Measurements from ENCODE around the gene C1QTNF6.
A peak's percentile ranks its signal among the peaks of the same experiment; 100 is the strongest.
"Not testable (repeated sequence)": the region's sequence is repeated elsewhere in the genome, so short reads cannot be mapped to it uniquely, and the experiment has no call there.

The C1QTNF6 gene

GRCh38 chr22:37206841-37207821, 19.1 kb upstream of the C1QTNF6 start:
- no peaks in the 10 kb centered on the region for H3K36me3 Mint-ChIP-seq (ENCODE audit: low read depth)
- no peak overlapping the region for H3K4me3 Mint-ChIP-seq
- peaks cover 14% of the 10 kb centered on the region for H3K27me3 Mint-ChIP-seq
- H3K9me3 Mint-ChIP-seq = no peaks in the 10 kb centered on the region
- intact Hi-C loops (cut with micrococcal nuclease) = no loop called here
- peaks cover 13% of the 10 kb centered on the region for H3K4me1 Mint-ChIP-seq (ENCODE audit: low read depth)
- no peak overlapping the region for H3K27ac Mint-ChIP-seq

GRCh38 chr22:37206118-37206840, 18.2 kb upstream of the C1QTNF6 start:
- intact Hi-C loops (cut with micrococcal nuclease) = no loop called here
- no peak overlapping the region for H3K4me3 Mint-ChIP-seq
- no peaks in the 10 kb centered on the region for H3K36me3 Mint-ChIP-seq (ENCODE audit: low read depth)
- no peaks in the 10 kb centered on the region for H3K9me3 Mint-ChIP-seq
- H3K27ac Mint-ChIP-seq = no peak overlapping the region
- peaks cover 13% of the 10 kb centered on the region for H3K4me1 Mint-ChIP-seq (ENCODE audit: low read depth)
- peaks cover 9% of the 10 kb centered on the region for H3K27me3 Mint-ChIP-seq

GRCh38 chr22:37205046-37205445, 17.0 kb upstream of the C1QTNF6 start:
- Mint-ChIP-seq H3K27ac (peak overlapping the region; percentile 6), H3K4me3 (no peak overlapping the region), H3K4me1 (ENCODE audit: low read depth) (peaks cover 21% of the 10 kb centered on the region)

GRCh38 chr22:37204045-37204655, 16.1 kb upstream of the C1QTNF6 start:
- Mint-ChIP-seq H3K4me1 (ENCODE audit: low read depth) (peaks cover 28% of the 10 kb centered on the region), H3K4me3 (no peak overlapping the region), H3K27me3 (peaks cover 2% of the 10 kb centered on the region), H3K36me3 (ENCODE audit: low read depth) (no peaks in the 10 kb centered on the region), H3K9me3 (no peaks in the 10 kb centered on the region), H3K27ac (peak overlapping the region; percentile 30)
- intact Hi-C loops (cut with micrococcal nuclease) = no loop called here

More at GRCh38 chr22:37205046-37205445, 17.0 kb upstream of the C1QTNF6 start:
- intact Hi-C loops (cut with micrococcal nuclease) = no loop called here
- no peaks in the 10 kb centered on the region for H3K9me3 Mint-ChIP-seq
- no peaks in the 10 kb centered on the region for H3K36me3 Mint-ChIP-seq (ENCODE audit: low read depth)
- H3K27me3 Mint-ChIP-seq = peaks cover 3% of the 10 kb centered on the region

- Mint-ChIP-seq H3K4me1 (ENCODE audit: low read depth) (peaks cover 32% of the 10 kb centered on the region), H3K27ac (peak overlapping the region; percentile 30), H3K36me3 (ENCODE audit: low read depth) (no peaks in the 10 kb centered on the region), H3K4me3 (no peak overlapping the region), H3K9me3 (no peaks in the 10 kb centered on the region), H3K27me3 (no peaks in the 10 kb centered on the region)
- intact Hi-C loops (cut with micrococcal nuclease) = no loop called here
These were observed 15.5 kb upstream of the C1QTNF6 start for GRCh38 chr22:37203354-37204044.

GRCh38 chr22:37202716-37203115, 14.7 kb upstream of the C1QTNF6 start:
- Mint-ChIP-seq H3K27me3 (no peaks in the 10 kb centered on the region), H3K4me3 (no peak overlapping the region), H3K36me3 (ENCODE audit: low read depth) (no peaks in the 10 kb centered on the region), H3K27ac (no peak overlapping the region), H3K9me3 (no peaks in the 10 kb centered on the region), H3K4me1 (ENCODE audit: low read depth) (peaks cover 39% of the 10 kb centered on the region)
- intact Hi-C loops (cut with micrococcal nuclease) = no loop called here

- intact Hi-C loops (cut with micrococcal nuclease) = no loop called here
- Mint-ChIP-seq H3K4me3 (no peak overlapping the region), H3K27ac (no peak overlapping the region), H3K9me3 (no peaks in the 10 kb centered on the region), H3K36me3 (ENCODE audit: low read depth) (no peaks in the 10 kb centered on the region), H3K4me1 (ENCODE audit: low read depth) (peaks cover 42% of the 10 kb centered on the region), H3K27me3 (peaks cover 1% of the 10 kb centered on the region)
These were observed 14.0 kb upstream of the C1QTNF6 start for GRCh38 chr22:37202001-37202555.

- H3K9me3 Mint-ChIP-seq; H3K27ac Mint-ChIP-seq; H3K27me3 Mint-ChIP-seq; H3K36me3 Mint-ChIP-seq (ENCODE audit: low read depth); intact Hi-C loops (cut with micrococcal nuclease); H3K4me3 Mint-ChIP-seq: not testable (repeated sequence)
- H3K4me1 Mint-ChIP-seq (ENCODE audit: low read depth) = peaks cover 42% of the 10 kb centered on the region
These were observed 13.4 kb upstream of the C1QTNF6 start for GRCh38 chr22:37201443-37201820.

GRCh38 chr22:37199760-37200108, 11.7 kb upstream of the C1QTNF6 start:
- no peaks in the 10 kb centered on the region for H3K36me3 Mint-ChIP-seq (ENCODE audit: low read depth)
- H3K27me3 Mint-ChIP-seq = peaks cover 8% of the 10 kb centered on the region
- intact Hi-C loops (cut with micrococcal nuclease) = loop anchor here (2.0 kb wide), 1 partner anchor 123 kb away; no protein-coding TSS in a partner anchor
- H3K9me3 Mint-ChIP-seq = no peaks in the 10 kb centered on the region
- H3K4me1 Mint-ChIP-seq (ENCODE audit: low read depth) = peaks cover 35% of the 10 kb centered on the region
- peak overlapping the region; percentile 88 for H3K27ac Mint-ChIP-seq
- H3K4me3 Mint-ChIP-seq = peak overlapping the region; percentile 87

GRCh38 chr22:37199103-37199759, 11.2 kb upstream of the C1QTNF6 start:
- no peaks in the 10 kb centered on the region for H3K36me3 Mint-ChIP-seq (ENCODE audit: low read depth)
- intact Hi-C loops (cut with micrococcal nuclease) = loop anchor here (2.0 kb wide), 1 partner anchor 122 kb away; no protein-coding TSS in a partner anchor
- peak overlapping the region; percentile 87 for H3K4me3 Mint-ChIP-seq
- H3K9me3 Mint-ChIP-seq = no peaks in the 10 kb centered on the region
- H3K27ac Mint-ChIP-seq = peak overlapping the region; percentile 88
- peaks cover 8% of the 10 kb centered on the region for H3K27me3 Mint-ChIP-seq
- peaks cover 31% of the 10 kb centered on the region for H3K4me1 Mint-ChIP-seq (ENCODE audit: low read depth)

GRCh38 chr22:37198258-37199102, 10.4 kb upstream of the C1QTNF6 start:
- H3K36me3 Mint-ChIP-seq (ENCODE audit: low read depth) = no peaks in the 10 kb centered on the region
- peak overlapping the region; percentile 87 for H3K4me3 Mint-ChIP-seq
- H3K9me3 Mint-ChIP-seq = no peaks in the 10 kb centered on the region
- H3K27me3 Mint-ChIP-seq = peaks cover 8% of the 10 kb centered on the region
- intact Hi-C loops (cut with micrococcal nuclease) = loop anchor here (1.0 to 2.0 kb wide), 2 partner anchors 32 to 122 kb away; no protein-coding TSS in a partner anchor
- peaks cover 34% of the 10 kb centered on the region for H3K4me1 Mint-ChIP-seq (ENCODE audit: low read depth)
- H3K27ac Mint-ChIP-seq = peak overlapping the region; percentile 88
